ENCODE measurements around the gene TMUB1.

TMUB1 gene

DNA sequence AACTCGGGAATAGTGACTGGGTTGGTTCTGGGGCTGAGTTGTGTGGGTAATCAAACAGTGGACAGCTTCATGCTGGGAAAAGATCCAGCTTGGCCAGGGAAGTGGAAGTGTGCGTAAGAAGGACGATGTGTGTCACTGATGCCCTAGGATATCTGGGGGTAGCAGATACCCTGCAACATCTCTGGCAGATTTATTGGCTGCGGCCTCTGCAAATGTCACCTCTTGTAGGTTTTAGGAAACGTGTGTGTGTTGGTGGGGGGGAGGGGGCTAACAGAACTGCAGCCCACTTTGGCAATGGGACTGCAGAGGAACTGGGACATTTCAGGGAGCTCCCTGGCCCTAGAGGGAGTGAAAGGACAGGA is 2.0 kb upstream of the TMUB1 start:
- DNase-seq (ENCODE audit: low spot score): no peak

- DNase-seq (ENCODE audit: low spot score): no peak
Measured at GRCh38 chr7:151083824-151084160, 499 bp upstream of the TMUB1 start.

- no peak for DNase-seq (ENCODE audit: low spot score)
Measured at GRCh38 chr7:151082141-151083070, 887 bp downstream of the TMUB1 start.

DNA sequence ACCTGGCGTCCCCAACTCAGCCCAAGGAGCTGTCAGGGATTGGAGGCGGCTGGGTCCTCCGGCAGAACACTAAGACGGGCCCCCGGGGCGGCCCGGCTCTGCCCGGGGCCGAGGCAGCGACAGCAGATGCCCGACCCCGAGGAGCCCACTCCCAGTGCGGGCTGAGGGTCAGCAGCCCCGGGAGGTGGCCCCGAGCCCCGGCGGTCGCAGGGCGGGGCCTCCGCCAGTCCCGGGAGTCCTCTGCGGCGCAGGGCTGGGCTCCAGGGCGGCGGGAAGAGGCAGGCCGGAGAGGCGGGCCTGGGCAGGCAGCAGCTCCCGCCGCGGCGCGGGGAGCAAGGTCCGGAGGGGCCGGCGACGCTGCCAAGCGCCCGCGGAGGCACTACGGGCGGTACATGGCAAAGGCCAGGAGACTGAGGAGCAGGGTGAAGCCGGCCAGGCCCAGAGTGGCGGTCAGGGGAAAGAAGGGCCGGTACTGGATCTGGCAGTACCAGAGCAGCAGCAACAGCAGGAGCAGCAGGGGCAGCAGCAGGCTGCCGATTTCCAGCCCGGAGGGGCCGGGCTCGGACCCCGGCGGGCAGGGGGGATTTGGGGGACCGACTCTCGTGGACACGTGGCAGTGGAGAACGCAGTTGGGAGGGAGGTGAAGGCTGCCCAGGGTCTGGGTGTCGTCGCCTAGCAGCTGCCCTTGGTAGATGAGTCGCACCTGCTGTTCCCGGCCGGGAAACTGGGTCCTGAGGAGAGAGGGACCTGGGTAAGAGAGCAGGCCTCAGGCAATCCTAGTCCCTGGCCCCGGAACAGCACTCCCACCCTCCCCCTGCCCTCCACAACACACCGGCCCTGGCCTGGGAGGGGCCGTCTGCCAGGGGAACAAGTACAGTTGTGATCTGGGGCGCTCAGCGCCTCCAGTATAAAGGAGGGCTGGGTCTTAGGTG is 1.9 kb downstream of the TMUB1 start:
- no peak for DNase-seq (ENCODE audit: low spot score)

DNA sequence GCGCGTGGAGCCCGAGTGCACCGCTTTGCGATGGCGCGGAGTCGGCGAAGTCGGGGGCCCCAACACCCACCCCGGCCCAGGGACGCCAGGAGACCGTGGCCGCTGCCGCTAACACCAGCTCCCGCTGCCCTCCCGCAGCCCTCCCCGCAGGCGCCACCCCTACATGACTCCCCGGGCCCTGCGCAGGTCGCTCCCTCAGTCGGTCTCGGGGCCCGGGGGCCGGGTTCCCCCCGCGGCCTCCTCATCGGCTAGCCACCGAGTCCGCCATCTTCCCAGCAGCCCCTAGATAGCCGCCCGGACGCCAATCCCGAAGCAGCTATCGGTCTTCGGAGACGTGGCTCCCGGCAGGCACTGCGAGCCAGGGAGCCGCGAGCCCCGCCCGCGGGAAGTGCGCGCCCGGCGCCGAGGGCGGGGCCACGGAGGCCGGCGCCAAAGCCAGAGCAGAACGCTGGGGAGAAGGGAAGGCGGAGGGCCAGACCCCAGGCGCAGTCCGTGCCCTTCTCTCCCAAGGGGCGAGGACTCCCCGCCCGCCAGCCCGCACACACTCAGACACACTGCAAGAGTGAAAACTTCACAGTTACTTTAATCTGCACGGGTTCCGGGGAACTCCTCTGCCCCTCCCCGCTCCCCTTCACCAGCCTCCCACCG is 2.6 kb downstream of the TMUB1 start, which contains the start of gene FASTK:
Gene FASTK (minus strand): TSS at position 288 of the 648 bp plus-strand sequence. CDS start 43 bp downstream, at position 245.
- peak; percentile 94 for DNase-seq (ENCODE audit: low spot score)

DNA sequence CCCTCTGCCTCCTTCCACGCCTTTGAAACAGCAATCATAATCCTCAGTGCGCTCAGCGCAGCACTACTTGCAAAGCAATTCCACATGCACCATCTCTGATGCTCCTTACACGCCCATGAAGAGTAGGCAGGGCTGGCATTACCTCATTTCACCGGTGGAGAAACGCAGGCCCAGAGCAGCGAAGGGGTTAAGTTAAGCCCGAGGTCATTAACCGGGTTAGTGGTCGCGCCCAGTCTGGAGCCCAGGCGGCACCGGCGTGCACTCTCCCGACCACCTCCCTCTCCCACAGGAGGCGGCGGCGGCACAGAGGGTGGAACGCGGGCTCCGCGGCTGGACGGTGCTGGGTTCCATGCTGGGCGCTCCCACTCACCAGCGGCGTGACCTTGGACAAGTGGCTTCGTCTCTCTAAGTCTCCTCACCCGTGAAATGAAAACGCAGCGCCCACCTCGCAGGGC is 3.2 kb downstream of the TMUB1 start:
- DNase-seq (ENCODE audit: low spot score): peak; percentile 62

GRCh38 chr7:151079199-151079910 is 3.9 kb downstream of the TMUB1 start:
- DNase-seq (ENCODE audit: low spot score): no peak

GRCh38 chr7:151078233-151079040 is 4.9 kb downstream of the TMUB1 start:
- no peak for DNase-seq (ENCODE audit: low spot score)

DNA sequence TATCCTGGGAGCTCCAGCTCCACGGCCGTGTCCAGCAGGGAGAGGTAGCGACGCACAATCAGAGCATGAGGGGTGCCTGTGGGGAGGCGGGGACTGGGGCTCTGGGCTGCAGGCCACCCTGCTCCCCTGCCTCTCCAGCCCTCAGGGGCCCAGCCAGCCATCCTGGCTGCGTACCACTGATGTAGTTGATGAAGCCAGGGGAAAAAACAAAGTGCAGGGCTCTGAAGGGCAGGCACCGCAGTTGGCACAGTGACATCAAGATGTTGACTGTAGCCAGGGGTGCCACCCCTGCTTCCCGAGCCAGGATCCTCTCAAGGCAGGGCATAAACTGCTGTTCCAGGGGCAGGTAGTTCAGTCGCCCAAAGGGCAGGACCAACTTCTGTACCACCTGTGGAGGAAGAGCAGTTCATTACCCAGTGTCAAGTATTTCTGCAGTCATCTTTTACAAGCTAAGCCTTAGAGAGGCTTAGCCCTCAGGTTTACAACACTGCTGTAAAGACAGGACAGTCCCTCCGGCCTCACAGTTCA is 5.5 kb downstream of the TMUB1 start:
- DNase-seq (ENCODE audit: low spot score): no peak

DNA sequence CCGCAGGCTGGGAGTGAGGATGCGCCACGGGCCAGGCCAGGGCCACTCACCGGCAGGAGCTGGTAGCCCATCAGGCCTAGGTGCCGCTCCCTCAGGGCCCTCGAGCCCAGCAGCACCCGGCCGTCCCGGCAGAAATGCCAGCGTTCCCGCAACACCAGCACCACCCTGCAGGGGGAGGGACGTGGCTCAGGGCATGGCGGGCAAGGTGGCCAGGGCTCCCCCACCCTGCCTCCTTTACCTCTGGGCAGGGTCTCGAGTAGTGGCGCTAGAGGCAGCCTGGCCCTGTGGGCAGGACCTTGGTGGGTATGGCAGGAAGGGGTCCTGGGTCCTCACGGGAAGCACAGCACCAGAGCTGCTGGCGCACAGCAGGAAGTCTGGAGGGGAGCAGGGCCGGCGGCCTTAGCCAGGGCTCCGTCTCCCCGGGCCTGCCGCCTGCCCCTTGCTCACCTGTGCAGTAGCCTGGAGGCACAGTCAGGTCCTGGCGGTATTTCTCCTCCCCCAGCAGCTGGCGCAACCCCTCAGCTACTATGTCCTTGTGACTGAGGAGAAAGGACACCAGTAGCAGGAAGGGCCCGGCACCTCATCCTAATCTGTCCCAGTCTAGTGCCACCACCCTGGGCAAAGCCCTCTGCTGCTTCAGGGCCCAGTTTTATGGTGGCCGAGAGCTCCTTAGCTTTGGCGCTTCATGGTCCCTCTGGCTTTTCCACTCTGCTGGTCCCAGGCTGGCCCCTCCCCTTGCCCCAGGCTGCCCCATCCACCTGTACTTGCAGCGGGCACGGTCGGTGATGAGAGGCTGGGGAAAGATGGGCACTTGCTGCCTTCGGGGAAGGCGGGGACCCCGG is 6.2 kb downstream of the TMUB1 start:
- DNase-seq (ENCODE audit: low spot score): peak; percentile 50

DNA sequence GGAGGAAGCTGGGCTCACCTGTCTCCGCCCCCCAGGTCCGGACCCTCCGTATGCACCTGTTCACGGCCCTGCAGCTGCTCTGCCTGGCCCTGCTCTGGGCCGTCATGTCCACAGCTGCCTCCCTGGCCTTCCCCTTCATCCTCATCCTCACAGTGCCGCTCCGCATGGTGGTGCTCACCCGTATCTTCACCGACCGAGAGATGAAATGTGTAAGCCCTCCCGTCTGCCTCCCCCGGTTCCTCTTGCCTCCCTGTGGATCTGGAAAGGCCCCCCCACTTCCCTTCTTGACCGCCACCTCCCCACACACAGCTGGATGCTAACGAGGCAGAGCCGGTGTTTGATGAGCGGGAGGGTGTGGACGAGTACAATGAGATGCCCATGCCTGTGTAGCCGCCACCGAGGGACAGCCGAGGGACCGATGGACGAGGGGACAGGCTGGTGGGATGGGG is 7.3 kb downstream of the TMUB1 start:
- DNase-seq (ENCODE audit: low spot score): no peak

GRCh38 chr7:151075662-151075971 is 7.7 kb downstream of the TMUB1 start:
- no peak for DNase-seq (ENCODE audit: low spot score)

GRCh38 chr7:151074817-151075661 is 8.3 kb downstream of the TMUB1 start:
- no peak for DNase-seq (ENCODE audit: low spot score)

- no peak for DNase-seq (ENCODE audit: low spot score)
Measured at GRCh38 chr7:151073990-151074389, 9.3 kb downstream of the TMUB1 start.

DNA sequence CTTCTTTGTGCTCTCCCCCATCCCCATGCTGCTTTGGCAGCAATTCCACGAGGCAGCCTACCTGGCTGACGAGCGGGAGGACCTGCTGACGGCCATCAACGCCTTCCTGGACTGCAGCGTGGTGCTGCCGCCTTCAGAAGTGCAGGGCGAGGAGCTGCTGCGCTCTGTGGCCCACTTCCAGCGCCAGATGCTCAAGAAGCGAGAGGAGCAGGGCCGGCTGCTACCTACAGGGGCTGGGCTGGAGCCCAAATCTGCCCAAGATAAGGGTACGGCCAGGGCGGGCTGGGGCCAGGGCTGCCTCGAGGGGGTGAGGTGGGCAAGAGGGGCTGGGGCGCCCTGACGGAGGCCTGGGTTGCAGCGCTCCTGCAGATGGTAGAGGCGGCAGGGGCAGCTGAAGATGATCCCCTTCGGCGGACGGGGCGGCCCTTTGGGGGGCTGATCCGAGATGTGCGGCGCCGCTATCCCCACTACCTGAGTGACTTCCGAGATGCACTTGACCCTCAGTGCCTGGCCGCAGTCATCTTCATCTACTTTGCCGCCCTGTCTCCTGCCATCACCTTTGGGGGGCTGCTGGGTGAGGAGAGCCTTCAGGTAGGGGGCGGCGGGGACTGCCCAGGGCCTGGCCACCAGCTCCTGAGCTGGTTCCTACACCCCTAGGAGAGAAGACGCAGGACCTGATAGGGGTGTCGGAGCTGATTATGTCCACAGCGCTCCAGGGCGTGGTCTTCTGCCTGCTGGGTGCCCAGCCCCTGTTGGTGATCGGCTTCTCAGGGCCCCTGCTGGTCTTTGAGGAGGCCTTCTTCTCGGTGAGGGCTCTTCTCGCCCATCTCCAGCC is 12.0 kb downstream of the TMUB1 start:
- DNase-seq (ENCODE audit: low spot score): no peak

DNA sequence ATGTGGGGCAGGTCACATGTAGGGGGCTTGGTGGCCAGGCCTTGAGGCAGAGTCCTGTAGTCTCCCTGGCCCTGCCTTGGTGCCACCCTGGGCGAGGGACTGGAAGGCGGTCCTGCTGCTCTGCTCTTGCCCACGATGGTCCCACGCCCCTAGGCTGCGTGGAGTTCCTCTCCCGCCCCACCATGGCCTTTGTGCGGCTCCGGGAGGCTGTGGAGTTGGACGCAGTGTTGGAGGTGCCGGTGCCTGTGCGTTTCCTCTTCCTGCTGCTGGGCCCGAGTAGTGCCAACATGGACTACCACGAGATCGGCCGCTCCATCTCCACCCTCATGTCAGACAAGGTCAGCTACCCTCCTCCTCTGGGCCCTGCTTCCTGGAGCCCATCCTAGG is 12.7 kb downstream of the TMUB1 start:
- no peak for DNase-seq (ENCODE audit: low spot score)

GRCh38 chr7:151069841-151070573 is 13.3 kb downstream of the TMUB1 start:
- no peak for DNase-seq (ENCODE audit: low spot score)
